IMR-90 (cell line): ENCODE measurements around the gene ASTN2. TPM values are rescaled to one million over a fixed set of nuclear protein-coding genes. Genes with fewer than 3 reads are reported as not detected.

ENCODE experiments used
- ATAC-seq: fragments of 200-7000 bp; cut with Tn5 transposase; 2 replicates; pipeline ENCODE4 v1.9.1; 2020; ENCODE audit warnings: low read depth, mild to moderate bottlenecking, moderate library complexity
- BruUV-seq: library from RNA; stranded (reverse); fragments of 400-500 nt; replicated peaks from 2 replicates; lab custom pipeline; 2021; lab: Mats Ljungman, UMichigan
- CTCF ChIA-PET: fragments of 300-600 bp; formaldehyde crosslinking; extraction: SDS; loops from one replicate; lab custom pipeline; 2021; ENCODE audit warnings: antibody characterized with exemption; lab: Yijun Ruan, JAX
- POLR2A ChIA-PET: fragments of 300-600 bp; sonication (Branson Sonifier 250); formaldehyde crosslinking; loops from one replicate; lab custom pipeline; 2022; ENCODE audit warnings: antibody characterized with exemption; ENCODE audit not compliant: unreplicated experiment; lab: Charles Lee
- DNase-seq: peaks from one replicate; pipeline ENCODE4 v3.0.0; 2013
- H2AFZ ChIP-seq: replicated peaks from 2 replicates; pipeline ENCODE3; 2013; ENCODE audit warnings: low read length, mild to moderate bottlenecking; ENCODE audit not compliant: poor library complexity
- H2AK5ac ChIP-seq: 2 replicates; pipeline ENCODE4 v1.6.1; 2013; ENCODE audit warnings: low read depth, low read length, inconsistent platforms
- H2AK9ac ChIP-seq: replicated peaks from 2 replicates; pipeline ENCODE3; 2013; ENCODE audit warnings: mild to moderate bottlenecking, low read depth, low read length, moderate library complexity; ENCODE audit not compliant: poor library complexity
- H2BK120ac ChIP-seq: 2 replicates; pipeline ENCODE4 v1.6.1; 2013; ENCODE audit warnings: low read depth, low read length, inconsistent platforms
- H2BK15ac ChIP-seq: 3 replicates; pipeline ENCODE4 v1.6.1; 2013; ENCODE audit warnings: low read depth, low read length, inconsistent platforms
- H2BK20ac ChIP-seq: 2 replicates; pipeline ENCODE4 v1.6.1; 2013; ENCODE audit warnings: low read depth, mild to moderate bottlenecking, inconsistent platforms, low read length, moderate library complexity
- H2BK5ac ChIP-seq: 2 replicates; pipeline ENCODE4 v1.6.1; 2013; ENCODE audit warnings: mild to moderate bottlenecking, low read depth, low read length, inconsistent platforms; ENCODE audit not compliant: poor library complexity, severe bottlenecking
- H3K14ac ChIP-seq: replicated peaks from 2 replicates; pipeline ENCODE4 v1.6.1; 2013; ENCODE audit warnings: low read depth, low read length, inconsistent platforms
- H3K18ac ChIP-seq: 2 replicates; pipeline ENCODE4 v1.6.1; 2013; ENCODE audit warnings: low read depth, low read length, control low read depth
- H3K23ac ChIP-seq: 2 replicates; pipeline ENCODE4 v1.6.1; 2013; ENCODE audit warnings: low read depth, low read length, inconsistent platforms
- H3K27ac ChIP-seq: 2 replicates; pipeline ENCODE4 v1.5.1; 2013; ENCODE audit warnings: mild to moderate bottlenecking, control low read depth, low read length; ENCODE audit not compliant: insufficient read depth
- H3K27me3 ChIP-seq: 2 replicates; pipeline ENCODE4 v1.6.1; 2013; ENCODE audit warnings: low read length; ENCODE audit not compliant: control insufficient read depth, insufficient read depth
- H3K36me3 ChIP-seq: 2 replicates; pipeline ENCODE4 v1.6.1; 2013; ENCODE audit warnings: low read length, mixed read lengths; ENCODE audit not compliant: control insufficient read depth, insufficient read depth
- H3K4ac ChIP-seq: 2 replicates; pipeline ENCODE4 v1.6.1; 2013; ENCODE audit warnings: low read depth, low read length, inconsistent platforms
- H3K4me1 ChIP-seq: 2 replicates; pipeline ENCODE4 v1.6.1; 2013; ENCODE audit warnings: low read length, mixed read lengths; ENCODE audit not compliant: control insufficient read depth, insufficient read depth
- H3K4me2 ChIP-seq: 2 replicates; pipeline ENCODE4 v1.6.1; 2013; ENCODE audit warnings: low read depth, mild to moderate bottlenecking, control low read depth, low read length, moderate library complexity
- H3K4me3 ChIP-seq: 2 replicates; pipeline ENCODE4 v1.5.1; 2013; ENCODE audit warnings: low read depth, mild to moderate bottlenecking, control low read depth, low read length, moderate library complexity; ENCODE audit not compliant: insufficient read depth
- H3K56ac ChIP-seq: 2 replicates; pipeline ENCODE4 v1.6.1; 2013; ENCODE audit warnings: low read length, inconsistent platforms; ENCODE audit not compliant: insufficient read depth; ENCODE audit errors: extremely low read depth
- H3K79me1 ChIP-seq, 2 experiments: 2 replicates each; pipeline ENCODE4 v1.6.1; 2013; ENCODE audit warnings: low read length in 2 of 2, inconsistent platforms in 1 of 2, low read depth in 1 of 2
- H3K9ac ChIP-seq: 2 replicates; pipeline ENCODE4 v1.6.1; 2013; ENCODE audit warnings: low read depth, low read length, control low read depth
- H3K9me1 ChIP-seq: 2 replicates; pipeline ENCODE4 v1.6.1; 2013; ENCODE audit warnings: low read length, inconsistent platforms; ENCODE audit not compliant: insufficient read depth
- H3K9me3 ChIP-seq: 2 replicates; pipeline ENCODE4 v1.6.1; 2013; ENCODE audit warnings: low read length; ENCODE audit not compliant: control insufficient read depth, insufficient read depth
- H4K20me1 ChIP-seq: 2 replicates; pipeline ENCODE4 v1.6.1; 2013; ENCODE audit warnings: low read length, inconsistent platforms; ENCODE audit not compliant: insufficient read depth
- H4K5ac ChIP-seq: 2 replicates; pipeline ENCODE4 v1.6.1; 2013; ENCODE audit warnings: mild to moderate bottlenecking, low read depth, low read length, control low read depth
- H4K8ac ChIP-seq, 2 experiments: 2 replicates each; pipeline ENCODE4 v1.6.1; 2013; ENCODE audit warnings: low read depth in 2 of 2, low read length in 2 of 2, control low read depth in 1 of 2, inconsistent platforms in 1 of 2
- H4K91ac ChIP-seq: 2 replicates; pipeline ENCODE4 v1.6.1; 2013; ENCODE audit warnings: low read depth, low read length, inconsistent platforms; ENCODE audit not compliant: insufficient read depth
- BHLHE40 ChIP-seq: fragments of 150-350 bp; IDR thresholded peaks from 2 replicates; pipeline ENCODE4 v1.6.1; 2016; ENCODE audit warnings: mild to moderate bottlenecking, low read depth, low read length
- CTCF ChIP-seq: conservative IDR thresholded peaks from 2 replicates; pipeline ENCODE4 v1.5.1; 2012; ENCODE audit warnings: mild to moderate bottlenecking, low read depth, low read length, improper control_type of control experiment
- MAFK ChIP-seq: IDR thresholded peaks from 2 replicates; pipeline ENCODE4 v1.6.1; 2012; ENCODE audit warnings: low read depth, low read length, improper control_type of control experiment
- MAZ ChIP-seq: IDR thresholded peaks from 2 replicates; pipeline ENCODE4 v1.6.1; 2012; ENCODE audit warnings: low read depth, mild to moderate bottlenecking, low read length, improper control_type of control experiment, moderate library complexity, borderline replicate concordance
- MXI1 ChIP-seq: IDR thresholded peaks from 2 replicates; pipeline ENCODE4 v1.6.1; 2012; ENCODE audit warnings: low read depth, mild to moderate bottlenecking, low read length, moderate library complexity, borderline replicate concordance
- RCOR1 ChIP-seq: IDR thresholded peaks from 2 replicates; pipeline ENCODE4 v1.6.1; 2012; ENCODE audit warnings: mild to moderate bottlenecking, low read length, improper control_type of control experiment; ENCODE audit not compliant: insufficient replicate concordance
- SMC3 ChIP-seq: fragments of 150-350 bp; IDR thresholded peaks from 2 replicates; pipeline ENCODE4 v1.6.1; 2016; ENCODE audit warnings: low read depth, mild to moderate bottlenecking, antibody characterized with exemption, low read length, moderate library complexity
- dilution Hi-C: fragments of 300-500 bp; cut with HindIII; formaldehyde crosslinking; loops from one replicate; pipeline ENCODE4 v1.14.3; 2018; ENCODE audit warnings: low sequenced_read_pairs; ENCODE audit not compliant: unreplicated experiment
- in situ Hi-C: fragments of 300-500 bp; cut with MboI; formaldehyde crosslinking; loops from 3 replicates; pipeline ENCODE4 v1.14.3; 2019; ENCODE audit warnings: low sequenced_read_pairs, inconsistent platforms, mixed read lengths
- intact Hi-C: fragments of 100-400 bp; cut with micrococcal nuclease; formaldehyde crosslinking; loops from 2 replicates; pipeline ENCODE4 v1.10.0; 2022
- polyA plus RNA-seq, 3 experiments: library from polyadenylated mRNA; depleted of rRNA; stranded (reverse); fragments of >200 nt; gene quantifications; 2 replicates each; pipeline ENCODE4 v1.2.3, GENCODE V29; 2012; ENCODE audit warnings: low replicate concordance in 1 of 3
- total RNA-seq: library from RNA; depleted of rRNA; stranded (reverse); fragments of >200 nt; gene quantifications from 2 replicates; pipeline ENCODE4 v1.2.3, GENCODE V29; 2012

ASTN2 gene
- total and polyA plus RNA-seq, 2 of the 4 experiments (the other 2 are of a cell fraction), result 3.8 to 6.8 TPM

- in situ Hi-C loops, result no loop called here
- ATAC-seq (no peak), DNase-seq (no peak)
- Histone ChIP-seq H3K14ac (no peak overlapping the region), H3K56ac (no peak overlapping the region), H3K4me3 (no peak overlapping the region), H3K4me1 (no peaks in the 10 kb centered on the region), H4K91ac (no peak overlapping the region), H3K18ac (no peak overlapping the region), H3K4me2 (no peak overlapping the region), H2BK5ac (no peak overlapping the region), H3K27ac (no peak overlapping the region), H2AFZ (no peak overlapping the region), H3K9me1 (no peaks in the 10 kb centered on the region), H2BK20ac (no peak overlapping the region), H2BK15ac (no peak overlapping the region), H4K20me1 (no peaks in the 10 kb centered on the region), H4K8ac (no peak overlapping the region), H3K27me3 (no peaks in the 10 kb centered on the region), H3K4ac (no peak overlapping the region), H4K5ac (no peak overlapping the region), H3K36me3 (no peaks in the 10 kb centered on the region), H2AK5ac (no peak overlapping the region), H3K9ac (no peak overlapping the region), H3K23ac (no peak overlapping the region), H2BK120ac (no peak overlapping the region), H3K9me3 (no peaks in the 10 kb centered on the region), H3K79me1 (no peaks in the 10 kb centered on the region), H2AK9ac (no peak overlapping the region)
- ChIA-PET CTCF (no interaction called here), POLR2A (no interaction called here)
- dilution Hi-C loops, result no loop called here
- intact Hi-C loops, result no loop called here
- no TSS peak for BruUV-seq
- no peak for TF ChIP-seq SMC3
- no peak for TF ChIP-seq CTCF
- no peak for TF ChIP-seq MXI1
- TF ChIP-seq BHLHE40, result no peak
- TF ChIP-seq RCOR1, result no peak
- TF ChIP-seq MAFK, result no peak
- no peak for TF ChIP-seq MAZ
These were observed 570.2 kb downstream of the ASTN2 start for GRCh38 chr9:116844621-116845020.
